Spleen (tissue), 7 donors: ENCODE data around the gene GALNT18.

Source experiments
- POLR2A ChIP-seq, 3 donors: fragments of 450-650 bp; IDR thresholded peaks; one replicate each; pipeline ENCODE4 v1.5.1; 2017; ENCODE audit warnings: antibody characterized with exemption in 3 of 3, mild to moderate bottlenecking in 1 of 3
- TF ChIP-seq, protein P1 (sequence below), 11 experiments: fragments of 200-600 bp in 7 of 11; fragments of 450-650 bp in 4 of 11; sonication (generic) in 4 of 11; IDR thresholded peaks in 8 of 11; conservative IDR thresholded peaks in 3 of 11; 1 replicate in 7 of 11; 2 replicates in 4 of 11; pipeline versions ENCODE4 v1.4.0 to v1.8.0; 2016 to 2021; ENCODE audit warnings: antibody characterized with exemption in 11 of 11, inconsistent platforms in 4 of 11, mild to moderate bottlenecking in 1 of 11
- donor health status: DM: no; HTN: no; CAD: no; lungs with moderate emphysema.
- donor health status: DM: no; HTN: no; CAD: no.
- donor health status: DM: no; HTN: no; CAD: no.

DNA sequence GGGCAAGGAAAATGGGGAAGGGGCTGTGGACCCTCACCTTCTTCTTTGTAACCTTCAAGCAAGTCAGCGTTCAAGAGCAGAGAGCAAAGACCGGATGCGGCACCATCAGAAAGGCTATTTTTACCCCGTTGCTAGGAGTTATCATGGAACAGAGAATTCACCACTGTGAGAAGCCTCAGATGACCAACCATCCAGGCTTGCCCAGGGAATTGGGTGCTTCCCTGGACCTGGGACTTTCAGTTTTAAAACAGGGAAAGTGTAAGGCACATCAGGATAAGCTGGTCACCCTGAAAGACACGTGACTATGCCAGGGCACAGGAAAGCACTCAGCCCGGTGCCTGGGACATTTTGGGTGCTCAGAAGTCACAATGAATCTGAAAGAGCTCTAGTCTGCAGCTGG, 10.4 kb downstream of the GALNT18 start:
- TF ChIP-seq, protein P1, sequence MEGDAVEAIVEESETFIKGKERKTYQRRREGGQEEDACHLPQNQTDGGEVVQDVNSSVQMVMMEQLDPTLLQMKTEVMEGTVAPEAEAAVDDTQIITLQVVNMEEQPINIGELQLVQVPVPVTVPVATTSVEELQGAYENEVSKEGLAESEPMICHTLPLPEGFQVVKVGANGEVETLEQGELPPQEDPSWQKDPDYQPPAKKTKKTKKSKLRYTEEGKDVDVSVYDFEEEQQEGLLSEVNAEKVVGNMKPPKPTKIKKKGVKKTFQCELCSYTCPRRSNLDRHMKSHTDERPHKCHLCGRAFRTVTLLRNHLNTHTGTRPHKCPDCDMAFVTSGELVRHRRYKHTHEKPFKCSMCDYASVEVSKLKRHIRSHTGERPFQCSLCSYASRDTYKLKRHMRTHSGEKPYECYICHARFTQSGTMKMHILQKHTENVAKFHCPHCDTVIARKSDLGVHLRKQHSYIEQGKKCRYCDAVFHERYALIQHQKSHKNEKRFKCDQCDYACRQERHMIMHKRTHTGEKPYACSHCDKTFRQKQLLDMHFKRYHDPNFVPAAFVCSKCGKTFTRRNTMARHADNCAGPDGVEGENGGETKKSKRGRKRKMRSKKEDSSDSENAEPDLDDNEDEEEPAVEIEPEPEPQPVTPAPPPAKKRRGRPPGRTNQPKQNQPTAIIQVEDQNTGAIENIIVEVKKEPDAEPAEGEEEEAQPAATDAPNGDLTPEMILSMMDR (IDR thresholded peaks at IDR 0.05 in 8 of 11, conservative IDR thresholded peaks at IDR 0.05 in 3 of 11), result no peak
- no peak for TF ChIP-seq POLR2A (IDR thresholded peaks at IDR 0.05)
